Fibroblast of mammary gland (primary cell): ENCODE data around the gene TRPV6.

Experiments used
- DNase-seq: peaks from one replicate; pipeline ENCODE4 v3.0.0-alpha.2; 2010; ENCODE audit warnings: low read depth
- H3K4me3 ChIP-seq: 2 replicates; pipeline ENCODE4 v1.5.1; 2011; ENCODE audit warnings: low read depth, mild to moderate bottlenecking, low read length, moderate library complexity; ENCODE audit not compliant: control insufficient read depth
- CTCF ChIP-seq: conservative IDR thresholded peaks from 2 replicates; pipeline ENCODE4 v1.5.1; 2011; ENCODE audit warnings: low read depth, low read length, inconsistent platforms; ENCODE audit not compliant: control insufficient read depth, insufficient read depth

TRPV6 gene

DNA sequence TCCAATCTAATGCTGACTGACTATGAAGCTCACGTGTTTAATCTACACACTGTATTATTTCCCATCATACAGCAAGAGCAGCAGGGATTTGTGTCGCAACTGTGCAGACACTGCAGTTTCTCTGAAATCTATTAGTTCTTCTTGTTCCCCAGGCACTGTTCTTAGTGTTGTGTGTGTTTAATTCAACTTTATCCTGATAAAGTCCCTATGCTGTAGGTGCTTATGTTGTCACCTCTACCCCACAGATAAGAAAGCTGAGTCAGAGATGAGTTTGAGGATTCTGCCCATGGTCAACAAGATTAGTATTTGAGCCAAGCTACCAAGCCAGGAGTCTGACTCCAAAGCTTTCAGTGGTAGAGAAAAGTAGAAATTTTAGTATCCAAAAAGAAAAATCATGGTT lies 53.1 kb downstream of the TRPV6 start:
- H3K4me3 ChIP-seq = no peak overlapping the region
- no peak for TF ChIP-seq CTCF
- peak; percentile 41 for DNase-seq

GRCh38 chr7:142827951-142828500 lies 57.5 kb downstream of the TRPV6 start:
- TF ChIP-seq CTCF = no peak
- no peak overlapping the region for H3K4me3 ChIP-seq
- DNase-seq = peak; percentile 31

DNA sequence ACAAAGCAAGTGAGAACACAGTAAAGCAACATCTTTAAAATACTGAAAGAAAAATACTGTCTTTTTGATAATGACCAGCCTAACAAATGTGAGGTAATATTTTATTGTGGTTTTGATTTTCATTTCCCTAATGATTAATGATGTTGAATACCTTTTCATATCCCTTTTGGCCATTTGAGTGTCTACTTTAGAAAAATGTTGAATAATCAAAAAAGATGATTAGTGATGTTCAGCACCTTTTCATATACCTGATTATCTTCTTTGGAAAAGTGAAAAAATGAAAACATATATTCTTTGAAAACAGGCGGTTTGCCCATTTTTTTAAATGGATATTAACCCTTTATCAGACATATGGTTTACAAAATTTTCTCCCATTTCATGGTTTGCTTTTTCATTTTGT lies 62.8 kb downstream of the TRPV6 start:
- no peak for TF ChIP-seq CTCF
- no peak overlapping the region for H3K4me3 ChIP-seq

More for the DNA sequence above, 62.8 kb downstream of the TRPV6 start:
- no peak for DNase-seq
